ENCODE data around the gene ZNF865.

ZNF865 gene

GRCh38 chr19:55626350-55626749, 20.9 kb downstream of the ZNF865 start:
- peak; percentile 42 to 55 for DNase-seq

DNA sequence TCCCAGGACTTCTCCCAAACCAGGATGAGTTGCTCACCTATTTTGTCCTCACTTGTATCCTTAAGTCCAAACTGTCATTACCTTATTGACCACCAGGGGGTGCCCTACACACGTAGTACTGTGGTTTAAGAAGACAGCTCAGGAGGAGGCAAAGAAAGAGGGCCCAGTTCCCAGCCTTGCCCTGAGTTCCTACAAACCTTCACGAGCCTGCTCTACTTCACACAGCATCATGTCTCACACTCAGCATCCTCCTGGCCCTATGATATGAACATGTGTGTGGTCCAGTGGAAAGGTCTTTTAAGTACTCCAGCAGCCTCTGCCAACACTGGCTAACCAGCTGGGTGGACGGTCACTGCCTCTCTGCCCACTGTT, 27.0 kb downstream of the ZNF865 start:
- DNase-seq: peak; percentile 84 to 93

GRCh38 chr19:55633861-55634260, 28.4 kb downstream of the ZNF865 start:
- no peak for DNase-seq

- DNase-seq: no peak
Observed at GRCh38 chr19:55635334-55635717, 29.9 kb downstream of the ZNF865 start.

- no peak for DNase-seq
Observed at GRCh38 chr19:55635856-55636440, 30.5 kb downstream of the ZNF865 start.

- no peak for DNase-seq
Observed at GRCh38 chr19:55636723-55637122, 31.3 kb downstream of the ZNF865 start.

DNA sequence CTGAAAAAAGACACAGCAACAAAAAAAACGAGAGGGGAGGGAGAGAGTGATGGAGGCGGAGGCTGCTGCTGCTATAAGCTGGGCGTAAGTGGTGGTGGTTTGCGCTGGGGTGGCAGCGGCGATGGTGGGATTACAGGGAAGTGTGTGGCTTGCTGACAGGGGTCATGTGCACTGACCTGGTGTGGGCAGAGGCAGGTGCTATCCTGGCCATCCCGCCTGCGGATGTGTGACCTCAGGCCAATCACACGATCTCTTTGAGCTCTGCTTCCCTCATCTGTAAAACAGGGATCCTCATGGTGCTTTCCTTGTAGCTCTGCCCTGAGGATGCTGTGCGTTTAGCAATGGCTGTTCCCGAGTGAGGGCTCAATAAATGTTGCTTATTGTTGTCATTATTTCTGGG, 32.1 kb downstream of the ZNF865 start:
- no peak for DNase-seq

GRCh38 chr19:55638864-55639359, 33.5 kb downstream of the ZNF865 start:
- peak; percentile 67 to 71 for DNase-seq

GRCh38 chr19:55640043-55640576, 34.7 kb downstream of the ZNF865 start:
- peak; percentile 67 to 74 for DNase-seq

DNA sequence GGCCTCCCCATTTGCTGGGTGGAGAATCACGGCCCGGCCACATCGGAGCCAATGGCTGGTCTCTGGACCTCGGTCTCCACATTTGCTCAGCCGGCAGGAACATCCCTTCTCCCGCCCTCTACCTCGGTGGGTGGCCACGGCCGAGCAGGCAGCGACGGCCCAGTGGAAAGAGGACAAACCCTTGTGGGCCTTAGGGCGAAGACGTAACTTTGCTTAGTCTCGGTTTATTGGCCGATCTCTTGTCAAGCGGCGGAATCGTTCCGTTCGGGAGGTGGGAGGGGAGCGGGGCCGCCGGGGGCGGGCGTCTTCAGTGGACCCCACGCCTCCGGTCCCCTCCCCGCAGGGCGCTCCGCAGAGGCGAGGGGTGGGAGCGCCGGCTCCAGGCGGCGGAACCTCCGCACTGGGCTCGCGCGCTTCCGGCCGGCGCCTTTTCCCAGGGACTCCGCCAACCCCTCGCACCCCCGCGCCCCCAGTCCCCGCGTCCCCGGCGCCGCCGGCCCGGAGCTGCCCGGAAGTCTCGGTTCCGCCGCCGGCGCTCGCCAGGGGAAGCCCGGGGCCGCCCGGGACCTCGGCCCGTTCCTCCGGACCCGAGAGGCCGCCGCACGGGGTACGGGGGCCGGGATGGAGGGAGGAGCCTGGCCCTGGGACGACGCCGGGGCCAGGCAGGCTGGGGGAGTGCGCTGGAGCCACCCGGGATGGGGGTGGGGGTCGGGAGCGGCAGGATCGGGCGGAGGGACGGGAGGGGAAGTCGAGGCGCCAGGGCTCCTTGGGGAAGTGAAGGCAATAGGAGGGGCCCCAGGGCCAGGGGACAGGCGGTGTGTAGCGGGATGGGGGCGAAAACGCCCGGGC, 35.4 kb downstream of the ZNF865 start, which contains the start of gene ZNF580:
ZNF580 (plus strand) TSS at position 426 of the 849 bp plus-strand sequence. CDS start 1,507 bp downstream, outside the sequence.
- peak; percentile 71 to 77 for DNase-seq

- peak; percentile 51 for DNase-seq
Observed at GRCh38 chr19:55641426-55642152, 36.1 kb downstream of the ZNF865 start.

DNA sequence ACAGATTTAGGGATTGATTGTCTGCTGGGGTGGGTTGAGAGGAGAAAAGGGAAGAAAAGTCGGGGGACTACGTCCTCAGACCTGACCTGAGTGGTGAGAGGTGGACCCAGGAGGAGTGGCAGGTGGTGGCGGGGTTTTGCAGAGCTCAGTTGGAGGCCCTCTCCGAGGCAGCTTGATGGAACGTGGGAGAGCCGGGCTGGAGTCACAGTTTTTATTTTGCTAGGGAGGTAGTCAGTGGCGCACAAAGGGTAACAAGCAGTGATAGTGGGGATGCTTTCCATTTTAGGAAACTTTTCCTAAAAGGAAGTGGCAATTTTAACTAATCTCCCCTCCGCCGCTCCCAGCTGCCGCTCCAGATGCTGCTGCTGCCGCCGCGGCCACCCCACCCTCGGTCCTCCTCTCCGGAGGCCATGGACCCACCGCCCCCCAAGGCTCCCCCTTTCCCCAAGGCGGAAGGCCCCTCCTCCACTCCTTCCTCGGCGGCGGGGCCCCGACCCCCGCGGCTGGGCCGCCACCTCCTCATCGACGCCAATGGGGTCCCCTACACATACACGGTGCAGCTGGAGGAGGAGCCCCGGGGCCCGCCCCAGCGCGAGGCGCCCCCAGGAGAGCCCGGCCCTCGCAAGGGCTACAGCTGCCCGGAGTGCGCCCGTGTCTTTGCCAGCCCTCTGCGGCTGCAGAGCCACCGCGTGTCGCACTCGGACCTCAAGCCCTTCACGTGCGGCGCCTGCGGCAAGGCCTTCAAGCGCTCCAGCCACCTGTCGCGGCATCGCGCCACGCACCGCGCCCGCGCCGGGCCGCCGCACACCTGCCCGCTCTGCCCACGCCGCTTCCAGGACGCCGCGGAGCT, 36.9 kb downstream of the ZNF865 start:
- DNase-seq: peak; percentile 50 to 51

- peak; percentile 85 for DNase-seq
Observed at GRCh38 chr19:55643003-55643886, 37.8 kb downstream of the ZNF865 start, which contains the start of gene ZNF581. ZNF581 (plus strand) TSS chr19:55643649; CDS start chr19:55644572, 923 bp downstream.

GRCh38 chr19:55643887-55644176, 38.4 kb downstream of the ZNF865 start:
- no peak for DNase-seq

- DNase-seq: no peak
Observed at GRCh38 chr19:55644191-55644833, 38.9 kb downstream of the ZNF865 start.

DNA sequence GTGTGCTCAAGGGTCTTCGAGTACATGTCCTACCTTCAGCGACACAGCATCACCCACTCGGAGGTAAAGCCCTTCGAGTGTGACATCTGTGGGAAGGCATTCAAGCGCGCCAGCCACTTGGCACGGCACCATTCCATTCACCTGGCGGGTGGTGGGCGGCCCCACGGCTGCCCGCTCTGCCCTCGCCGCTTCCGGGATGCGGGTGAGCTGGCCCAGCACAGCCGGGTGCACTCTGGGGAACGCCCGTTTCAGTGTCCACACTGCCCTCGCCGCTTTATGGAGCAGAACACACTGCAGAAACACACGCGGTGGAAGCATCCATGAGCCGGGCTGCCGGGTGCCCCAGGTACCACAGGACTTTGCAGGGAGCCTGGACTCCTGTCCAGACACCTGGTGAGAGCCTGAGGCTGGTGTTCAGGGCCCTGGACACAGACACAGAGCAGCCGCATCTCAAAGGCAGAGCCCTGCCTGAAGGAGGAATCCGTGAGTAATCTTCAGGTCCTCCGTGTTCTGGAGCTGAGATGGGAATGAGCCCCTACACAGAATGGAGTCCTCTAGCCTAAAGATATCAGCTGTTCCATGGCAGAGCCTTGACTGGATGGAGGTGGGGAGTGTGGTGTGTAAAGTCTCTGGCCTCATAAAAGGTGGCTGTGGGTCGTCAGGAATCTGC, 39.5 kb downstream of the ZNF865 start:
- no peak for DNase-seq

DNA sequence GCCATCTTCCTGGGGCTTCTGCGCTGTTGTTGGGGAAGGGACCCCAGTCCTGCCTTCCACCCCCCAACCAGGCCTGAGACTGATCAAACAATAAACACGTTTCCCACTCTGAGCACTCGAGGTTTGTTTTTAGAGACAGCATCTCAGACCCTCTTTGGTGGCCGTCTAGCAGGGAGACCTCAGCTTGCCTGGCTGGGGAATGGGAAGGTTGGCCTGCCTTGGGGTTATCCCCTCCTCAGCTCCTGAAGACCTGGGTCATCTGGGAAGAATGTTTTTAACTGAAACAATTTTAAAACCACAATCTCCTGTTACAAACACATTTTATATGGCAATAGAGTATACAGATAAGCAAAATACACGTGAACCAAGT, 40.0 kb downstream of the ZNF865 start:
- no peak for DNase-seq

DNA sequence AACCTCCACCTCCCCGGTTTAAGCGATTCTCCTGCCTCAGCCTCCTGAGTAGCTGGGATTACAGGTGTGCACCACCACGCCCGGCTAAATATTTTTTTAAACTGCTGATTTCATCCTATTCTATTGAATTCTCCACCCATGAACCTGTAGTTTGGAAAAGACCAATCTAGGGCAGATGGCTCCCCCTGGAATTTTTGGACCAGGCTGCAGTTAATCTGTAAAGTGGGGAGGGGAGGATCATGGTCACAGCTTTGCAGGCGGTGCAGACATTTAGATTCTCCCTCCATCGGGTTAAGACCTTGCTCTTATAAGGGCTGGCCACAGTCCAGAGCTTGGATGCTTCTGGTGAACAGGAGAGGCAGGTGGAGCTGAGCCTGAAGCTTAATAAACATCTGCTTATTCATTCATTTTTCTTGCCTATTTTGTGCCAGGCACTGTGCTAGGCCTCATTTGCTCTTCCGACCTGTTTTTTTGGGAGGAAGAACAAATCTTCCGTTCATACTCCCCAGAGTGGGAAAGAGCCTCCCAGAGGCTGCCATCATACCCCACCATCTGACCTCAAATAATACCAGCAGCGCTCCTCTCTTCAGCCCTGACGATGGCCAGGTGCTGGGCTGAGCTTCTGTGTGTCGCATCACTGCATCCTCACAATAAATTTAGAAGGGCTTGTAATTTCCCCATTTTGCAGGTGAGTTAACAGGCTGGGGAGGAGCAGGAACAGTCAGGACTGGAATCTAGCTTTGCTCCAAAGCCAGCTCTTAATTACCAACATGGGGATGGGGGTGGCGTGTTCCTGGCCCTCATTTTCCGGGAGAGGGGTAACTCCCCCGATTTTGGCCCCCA, 41.7 kb downstream of the ZNF865 start:
- DNase-seq: no peak
